Panc1 (cell line): Measurements from ENCODE around the gene CLCF1. TPM values are rescaled to one million over a fixed set of nuclear protein-coding genes. Genes with fewer than 3 reads are reported as not detected.

Experiments used
- ATAC-seq: fragments of 200-7000 bp; cut with Tn5 transposase; 2 replicates; pipeline ENCODE4 v1.9.1; 2020; ENCODE audit warnings: mild to moderate bottlenecking, moderate library complexity
- BruUV-seq: library from RNA; stranded (reverse); fragments of 400-500 nt; replicated peaks from 2 replicates; lab custom pipeline; 2021; lab: Mats Ljungman, UMichigan
- CTCF ChIA-PET: fragments of 300-600 bp; sonication (Branson Sonifier 250); formaldehyde crosslinking; loops from one replicate; lab custom pipeline; 2022; ENCODE audit warnings: antibody characterized with exemption; lab: Charles Lee
- POLR2A ChIA-PET: fragments of 300-600 bp; sonication (Branson Sonifier 250); formaldehyde crosslinking; loops from one replicate; lab custom pipeline; 2022; ENCODE audit warnings: antibody characterized with exemption; lab: Charles Lee
- DNase-seq: peaks from one replicate; pipeline ENCODE4 v3.0.0-alpha.2; 2010; ENCODE audit warnings: low read depth, low spot score
- H3K27ac ChIP-seq: 2 replicates; pipeline ENCODE4 v1.5.1; 2011; ENCODE audit warnings: mild to moderate bottlenecking, low read length, inconsistent platforms
- H3K27me3 ChIP-seq: fragments of 200-500 bp; sonication (Bioruptor generic); 2 replicates; pipeline ENCODE4 v1.6.0; 2014; ENCODE audit warnings: low read length, inconsistent platforms; ENCODE audit not compliant: control insufficient read depth, insufficient read depth
- H3K36me3 ChIP-seq: fragments of 200-500 bp; sonication (Bioruptor generic); 2 replicates; pipeline ENCODE4 v1.5.1; 2014; ENCODE audit warnings: inconsistent platforms, mild to moderate bottlenecking, low read length, moderate library complexity; ENCODE audit not compliant: control insufficient read depth, insufficient read depth
- H3K4me1 ChIP-seq: 2 replicates; pipeline ENCODE4 v1.5.1; 2011; ENCODE audit warnings: inconsistent platforms, mild to moderate bottlenecking, low read length, moderate library complexity; ENCODE audit not compliant: control insufficient read depth, insufficient read depth
- H3K4me3 ChIP-seq, 2 experiments: 2 replicates each; pipeline ENCODE4 v1.5.1; 2011 to 2012; ENCODE audit warnings: low read depth in 2 of 2, low read length in 2 of 2, mild to moderate bottlenecking in 2 of 2, inconsistent platforms in 1 of 2, moderate library complexity in 1 of 2
- H3K9me3 ChIP-seq: fragments of 200-500 bp; sonication (Bioruptor generic); 2 replicates; pipeline ENCODE4 v1.5.1; 2014; ENCODE audit warnings: low read depth, mild to moderate bottlenecking, inconsistent platforms, low read length, moderate library complexity; ENCODE audit not compliant: control insufficient read depth, insufficient read depth
- POLR2AphosphoS5 ChIP-seq: IDR thresholded peaks from 2 replicates; pipeline ENCODE4 v1.6.1; 2012; ENCODE audit warnings: mild to moderate bottlenecking, low read depth, low read length, moderate library complexity
- REST ChIP-seq, 2 experiments: IDR thresholded peaks; 2 replicates each; pipeline ENCODE4 v1.6.1; 2011 to 2012; ENCODE audit warnings: low read depth in 2 of 2, control low read depth in 1 of 2, low read length in 1 of 2, mild to moderate bottlenecking in 1 of 2, moderate library complexity in 1 of 2; ENCODE audit not compliant: insufficient read depth in 1 of 2
- SIN3A ChIP-seq: IDR thresholded peaks from 2 replicates; pipeline ENCODE4 v1.6.1; 2012; ENCODE audit warnings: low read depth, mild to moderate bottlenecking, low read length, moderate library complexity, borderline replicate concordance; ENCODE audit not compliant: insufficient read depth
- TCF7L2 ChIP-seq: IDR thresholded peaks from 2 replicates; pipeline ENCODE4 v1.6.1; 2011; ENCODE audit warnings: mild to moderate bottlenecking, low read depth, low read length, inconsistent platforms
- in situ Hi-C: cut with HindIII; loops from 2 replicates; pipeline ENCODE4 v1.10.0; 2016; ENCODE audit warnings: low sequenced_read_pairs, low pct_unique_long_range_greater_than_20kb
- intact Hi-C: fragments of 100-400 bp; cut with micrococcal nuclease; formaldehyde crosslinking; loops from one replicate; pipeline ENCODE4 v1.10.0; 2022; ENCODE audit not compliant: unreplicated experiment
- total RNA-seq: library from RNA; stranded (reverse); gene quantifications from one replicate; pipeline ENCODE4 v1.2.1, GENCODE V29; 2021; ENCODE audit not compliant: unreplicated experiment
- TF ChIP-seq, protein P1 (sequence below): fragments of 450-650 bp; IDR thresholded peaks from 2 replicates; pipeline ENCODE4 v1.5.1; 2017; ENCODE audit warnings: mild to moderate bottlenecking

CLCF1 gene
- total RNA-seq, 1 experiment from 2014 or later = 9.3 TPM

DNA sequence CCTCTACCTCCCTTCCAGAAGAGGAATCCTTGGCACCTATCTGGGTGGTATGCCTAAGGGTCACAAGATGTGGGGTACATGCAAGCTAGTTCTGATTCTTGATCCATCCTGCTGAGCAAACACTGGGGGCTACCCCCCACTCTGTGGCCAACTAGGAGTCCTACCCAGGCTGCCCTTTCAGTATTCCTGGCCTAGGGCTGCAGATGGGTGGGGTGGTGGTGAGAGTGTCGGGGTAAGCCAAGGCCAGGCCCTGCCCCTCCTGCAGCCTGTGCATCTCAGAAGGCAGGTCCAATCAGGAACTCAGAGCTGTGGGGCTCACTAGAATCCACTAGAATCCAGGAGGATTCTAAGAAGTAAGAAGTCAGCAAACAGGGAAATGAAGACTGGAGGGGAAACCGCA is 59.2 kb downstream of the CLCF1 start:
- intact Hi-C loops = loop anchor here (10.0 kb wide), 1 partner anchor 219 kb away; no protein-coding TSS in a partner anchor
- ChIA-PET CTCF (interaction anchor here (0.5 kb wide), 1 partner anchor 68 kb away, joined by 4 read pairs; no protein-coding TSS in a partner anchor), POLR2A (interaction anchor here (0.6 kb wide), 2 partner anchors 30 to 52 kb away, joined by 4 to 7 read pairs; no protein-coding TSS in a partner anchor)
- Histone ChIP-seq H3K27ac (no peak overlapping the region), H3K4me1 (peaks cover 6% of the 10 kb centered on the region; the same call in 1 of the 2 replicates), H3K36me3 (no peaks in the 10 kb centered on the region), H3K27me3 (no peaks in the 10 kb centered on the region), H3K9me3 (no peaks in the 10 kb centered on the region), H3K4me3 (no peak overlapping the region)
- DNase-seq = no peak
- BruUV-seq = no TSS peak
- in situ Hi-C loops = no loop called here
- TF ChIP-seq SIN3A (no peak), REST (IDR thresholded peaks at IDR 0.05; ENCODE audit: insufficient read depth in 1 of 2, low read depth in 2 of 2, low read length in 1 of 2) (no peak), TCF7L2 (no peak), POLR2AphosphoS5 (no peak)
- TF ChIP-seq, protein P1, sequence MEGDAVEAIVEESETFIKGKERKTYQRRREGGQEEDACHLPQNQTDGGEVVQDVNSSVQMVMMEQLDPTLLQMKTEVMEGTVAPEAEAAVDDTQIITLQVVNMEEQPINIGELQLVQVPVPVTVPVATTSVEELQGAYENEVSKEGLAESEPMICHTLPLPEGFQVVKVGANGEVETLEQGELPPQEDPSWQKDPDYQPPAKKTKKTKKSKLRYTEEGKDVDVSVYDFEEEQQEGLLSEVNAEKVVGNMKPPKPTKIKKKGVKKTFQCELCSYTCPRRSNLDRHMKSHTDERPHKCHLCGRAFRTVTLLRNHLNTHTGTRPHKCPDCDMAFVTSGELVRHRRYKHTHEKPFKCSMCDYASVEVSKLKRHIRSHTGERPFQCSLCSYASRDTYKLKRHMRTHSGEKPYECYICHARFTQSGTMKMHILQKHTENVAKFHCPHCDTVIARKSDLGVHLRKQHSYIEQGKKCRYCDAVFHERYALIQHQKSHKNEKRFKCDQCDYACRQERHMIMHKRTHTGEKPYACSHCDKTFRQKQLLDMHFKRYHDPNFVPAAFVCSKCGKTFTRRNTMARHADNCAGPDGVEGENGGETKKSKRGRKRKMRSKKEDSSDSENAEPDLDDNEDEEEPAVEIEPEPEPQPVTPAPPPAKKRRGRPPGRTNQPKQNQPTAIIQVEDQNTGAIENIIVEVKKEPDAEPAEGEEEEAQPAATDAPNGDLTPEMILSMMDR = no peak
- no peak for ATAC-seq

Other genes with a start within 250 kb of the CLCF1 start
- gene GRK2, start 107.1 kb downstream of the CLCF1 start, total RNA-seq = 103 TPM
- gene ANKRD13D, start 84.3 kb downstream of the CLCF1 start, total RNA-seq = 76.5 TPM
- gene SSH3, start 70.1 kb downstream of the CLCF1 start, total RNA-seq = 79.8 TPM
- gene POLD4, start 20.1 kb downstream of the CLCF1 start, total RNA-seq = 78.7 TPM
- 33.1 TPM for gene RAD9A, start 18.4 kb upstream of the CLCF1 start, total RNA-seq
- 361 TPM for gene PPP1CA, start 28.3 kb upstream of the CLCF1 start, total RNA-seq
- gene TBC1D10C, start 30.5 kb upstream of the CLCF1 start, total RNA-seq = 0.33 TPM
- gene CARNS1, start 42.1 kb upstream of the CLCF1 start, total RNA-seq = 1.0 TPM
- gene RPS6KB2, start 54.9 kb upstream of the CLCF1 start, total RNA-seq = 68.5 TPM
- 0.82 TPM for gene PTPRCAP, start 64.1 kb upstream of the CLCF1 start, total RNA-seq
- gene CORO1B, start 69.9 kb upstream of the CLCF1 start, total RNA-seq = 158 TPM
- not detected for gene GPR152, start 79.1 kb upstream of the CLCF1 start, total RNA-seq
- not detected for gene CABP4, start 81.8 kb upstream of the CLCF1 start, total RNA-seq
- gene TMEM134, start 95.7 kb upstream of the CLCF1 start, total RNA-seq = 65.0 TPM
- gene AIP, start 109.4 kb upstream of the CLCF1 start, total RNA-seq = 87.8 TPM
- gene PITPNM1, start 131.8 kb upstream of the CLCF1 start, total RNA-seq = 70.4 TPM
- gene CDK2AP2, start 134.6 kb upstream of the CLCF1 start, total RNA-seq = 76.1 TPM
- not detected for gene CABP2, start 149.8 kb upstream of the CLCF1 start, total RNA-seq
- gene GSTP1, start 210.2 kb upstream of the CLCF1 start, total RNA-seq = 570 TPM
- 281 TPM for gene NDUFV1, start 233.3 kb upstream of the CLCF1 start, total RNA-seq